Astrocyte (in vitro differentiated cells and primary cell): Measurements from ENCODE around the gene ARAP1. TPM values are rescaled to one million over a fixed set of nuclear protein-coding genes. Genes with fewer than 3 reads are reported as not detected.

Experiments used
- DNase-seq: peaks from one replicate; pipeline ENCODE4 v3.0.0-alpha.2; 2010; ENCODE audit warnings: low read depth
- FAIRE-seq: peaks from 2 replicates; lab custom pipeline; 2011; peaks lifted over from hg19 to GRCh38; lab: Jason Lieb, UNC
- H2AFZ ChIP-seq: 2 replicates; pipeline ENCODE4 v1.6.0; 2012; ENCODE audit warnings: low read depth, low read length, inconsistent platforms
- H3K27ac ChIP-seq: 2 replicates; pipeline ENCODE4 v1.5.1; 2011; ENCODE audit warnings: low read depth, low read length, inconsistent platforms
- H3K27me3 ChIP-seq: 2 replicates; pipeline ENCODE4 v1.6.0; 2011; ENCODE audit warnings: low read length, inconsistent platforms; ENCODE audit not compliant: insufficient read depth
- H3K36me3 ChIP-seq: 2 replicates; pipeline ENCODE4 v1.5.1; 2011; ENCODE audit warnings: low read length, inconsistent platforms; ENCODE audit not compliant: insufficient read depth
- H3K4me1 ChIP-seq: 2 replicates; pipeline ENCODE4 v1.5.1; 2011; ENCODE audit warnings: low read length, inconsistent platforms; ENCODE audit not compliant: insufficient read depth
- H3K4me2 ChIP-seq: 2 replicates; pipeline ENCODE4 v1.6.0; 2012; ENCODE audit warnings: low read length, inconsistent platforms
- H3K4me3 ChIP-seq: 2 replicates; pipeline ENCODE4 v1.5.1; 2011; ENCODE audit warnings: low read depth, mild to moderate bottlenecking, low read length, inconsistent platforms; ENCODE audit not compliant: insufficient read depth
- H3K79me2 ChIP-seq: 2 replicates; pipeline ENCODE4 v1.6.0; 2012; ENCODE audit warnings: mild to moderate bottlenecking, low read length, inconsistent platforms; ENCODE audit not compliant: insufficient read depth
- H3K9ac ChIP-seq: 2 replicates; pipeline ENCODE4 v1.6.0; 2012; ENCODE audit warnings: mild to moderate bottlenecking, low read length, inconsistent platforms
- H3K9me3 ChIP-seq: 2 replicates; pipeline ENCODE4 v1.5.1; 2012; ENCODE audit warnings: low read depth, mild to moderate bottlenecking, low read length, inconsistent platforms; ENCODE audit not compliant: insufficient read depth
- H4K20me1 ChIP-seq: 2 replicates; pipeline ENCODE4 v1.6.0; 2012; ENCODE audit warnings: low read length, inconsistent platforms; ENCODE audit not compliant: insufficient read depth
- H3K27ac Mint-ChIP-seq: one replicate; pipeline ENCODE4 v1.8.0; 2021; ENCODE audit warnings: mild to moderate bottlenecking, mixed read lengths; ENCODE audit not compliant: unreplicated experiment
- H3K27me3 Mint-ChIP-seq: one replicate; pipeline ENCODE4 v1.8.0; 2021; ENCODE audit warnings: low read depth, mixed read lengths; ENCODE audit not compliant: unreplicated experiment
- H3K36me3 Mint-ChIP-seq: one replicate; pipeline ENCODE4 v1.8.0; 2021; ENCODE audit warnings: low read depth, mixed read lengths; ENCODE audit not compliant: unreplicated experiment
- H3K4me1 Mint-ChIP-seq: one replicate; pipeline ENCODE4 v1.8.0; 2021; ENCODE audit warnings: low read depth, mixed read lengths; ENCODE audit not compliant: unreplicated experiment
- H3K4me3 Mint-ChIP-seq: one replicate; pipeline ENCODE4 v1.8.0; 2021; ENCODE audit warnings: mild to moderate bottlenecking, moderate library complexity, mixed read lengths; ENCODE audit not compliant: unreplicated experiment
- H3K9me3 Mint-ChIP-seq: one replicate; pipeline ENCODE4 v1.8.0; 2021; ENCODE audit warnings: mild to moderate bottlenecking, mixed read lengths; ENCODE audit not compliant: unreplicated experiment
- CTCF ChIP-seq: IDR thresholded peaks from 2 replicates; pipeline ENCODE4 v1.5.1; 2011; ENCODE audit warnings: low read depth, mild to moderate bottlenecking, inconsistent platforms, low read length, moderate library complexity; ENCODE audit not compliant: insufficient read depth
- EZH2 ChIP-seq: IDR thresholded peaks from 2 replicates; pipeline ENCODE4 v1.6.1; 2012; ENCODE audit warnings: mild to moderate bottlenecking, low read length, inconsistent platforms; ENCODE audit not compliant: insufficient read depth
- total RNA-seq: library from RNA; stranded (reverse); gene quantifications from 2 replicates; pipeline ENCODE4 v1.2.1, GENCODE V29; 2021

ARAP1 gene
- total RNA-seq, 1 donor from 2014 or later, result 31.9 TPM

GRCh38 chr11:72737336-72737735, 14.9 kb downstream of the ARAP1 start:
- H3K27ac Mint-ChIP-seq, result peak overlapping the region; percentile 43

GRCh38 chr11:72736452-72737069, 15.6 kb downstream of the ARAP1 start:
- no peak for FAIRE-seq
- H3K9ac ChIP-seq, result peak overlapping the region; percentile 16
- Mint-ChIP-seq H3K4me3 (peak overlapping the region; percentile 12), H3K36me3 (peaks cover 3% of the 10 kb centered on the region), H3K27ac (peak overlapping the region; percentile 66), H3K9me3 (no peaks in the 10 kb centered on the region), H3K4me1 (peaks cover 34% of the 10 kb centered on the region), H3K27me3 (no peaks in the 10 kb centered on the region)
- H3K4me3 ChIP-seq, result no peak overlapping the region
- no peaks in the 10 kb centered on the region for H3K36me3 ChIP-seq
- H3K4me2 ChIP-seq, result peak overlapping the region; percentile 67
- H4K20me1 ChIP-seq, result peaks cover 38% of the 10 kb centered on the region
- no peaks in the 10 kb centered on the region for H3K27me3 ChIP-seq
- peaks cover 35% of the 10 kb centered on the region for H3K79me2 ChIP-seq
- peak; percentile 19 for DNase-seq
- TF ChIP-seq EZH2 (no peak), CTCF (no peak)
- no peaks in the 10 kb centered on the region for H3K9me3 ChIP-seq
- peak overlapping the region; percentile 1 for H2AFZ ChIP-seq
- H3K27ac ChIP-seq, result peak overlapping the region; percentile 25
- H3K4me1 ChIP-seq, result peaks cover 43% of the 10 kb centered on the region

More at GRCh38 chr11:72737336-72737735, 14.9 kb downstream of the ARAP1 start:
- H3K4me3 Mint-ChIP-seq, result no peak overlapping the region
- no peaks in the 10 kb centered on the region for H3K9me3 Mint-ChIP-seq
- no peaks in the 10 kb centered on the region for H3K36me3 ChIP-seq
- DNase-seq, result no peak
- FAIRE-seq, result no peak
- peaks cover 41% of the 10 kb centered on the region for H3K4me1 Mint-ChIP-seq
- no peaks in the 10 kb centered on the region for H3K27me3 Mint-ChIP-seq
- peaks cover 43% of the 10 kb centered on the region for H3K79me2 ChIP-seq
- TF ChIP-seq EZH2, result no peak
- no peak for TF ChIP-seq CTCF
- no peak overlapping the region for H3K9ac ChIP-seq
- no peak overlapping the region for H3K4me3 ChIP-seq
- no peak overlapping the region for H2AFZ ChIP-seq
- H3K27ac ChIP-seq, result no peak overlapping the region
- no peaks in the 10 kb centered on the region for H3K27me3 ChIP-seq
- H3K36me3 Mint-ChIP-seq, result peaks cover 3% of the 10 kb centered on the region
- H3K4me1 ChIP-seq, result peaks cover 48% of the 10 kb centered on the region
- H3K4me2 ChIP-seq, result no peak overlapping the region
- no peaks in the 10 kb centered on the region for H3K9me3 ChIP-seq
- peaks cover 44% of the 10 kb centered on the region for H4K20me1 ChIP-seq

- H3K36me3 Mint-ChIP-seq, result peaks cover 10% of the 10 kb centered on the region
- H3K27me3 Mint-ChIP-seq, result no peaks in the 10 kb centered on the region
- Histone ChIP-seq H3K9me3 (no peaks in the 10 kb centered on the region), H3K27me3 (no peaks in the 10 kb centered on the region), H4K20me1 (peaks cover 32% of the 10 kb centered on the region), H2AFZ (no peak overlapping the region), H3K9ac (no peak overlapping the region), H3K79me2 (peaks cover 31% of the 10 kb centered on the region), H3K36me3 (no peaks in the 10 kb centered on the region), H3K27ac (peak overlapping the region; percentile 25), H3K4me1 (peaks cover 34% of the 10 kb centered on the region), H3K4me3 (no peak overlapping the region), H3K4me2 (peak overlapping the region; percentile 18)
- H3K27ac Mint-ChIP-seq, result peak overlapping the region; percentile 73
- H3K9me3 Mint-ChIP-seq, result no peaks in the 10 kb centered on the region
- TF ChIP-seq EZH2, result no peak
- TF ChIP-seq CTCF, result no peak
- FAIRE-seq (no peak), DNase-seq (peak; percentile 40)
- H3K4me1 Mint-ChIP-seq, result peaks cover 25% of the 10 kb centered on the region
- H3K4me3 Mint-ChIP-seq, result no peak overlapping the region
Observed at GRCh38 chr11:72735495-72736027, 16.6 kb downstream of the ARAP1 start.
